ENCODE data around the gene UGT1A6. TPM values are rescaled to one million over a fixed set of nuclear protein-coding genes. Genes with fewer than 3 reads are reported as not detected.

Gene UGT1A6
- total RNA-seq, 1 donor from 2014 or later = 0.17 TPM

GRCh38 chr2:233686928-233687327, 5.8 kb upstream of the UGT1A6 start:
- peaks cover 2% of the 10 kb centered on the region for H3K36me3 Mint-ChIP-seq (ENCODE audit: low read depth)
- no peaks in the 10 kb centered on the region for H3K4me1 Mint-ChIP-seq (ENCODE audit: low read depth)
- DNase-seq (ENCODE audit: low spot score) = no peak
- no peaks in the 10 kb centered on the region for H3K27me3 Mint-ChIP-seq (ENCODE audit: low read depth)
- H3K27ac Mint-ChIP-seq (ENCODE audit: unreplicated experiment) = no peak overlapping the region
- TF ChIP-seq CTCF (IDR thresholded peaks at IDR 0.05) = no peak
- H3K4me3 Mint-ChIP-seq (ENCODE audit: unreplicated experiment) = no peak overlapping the region
- no peaks in the 10 kb centered on the region for H3K9me3 Mint-ChIP-seq (ENCODE audit: low read depth)

GRCh38 chr2:233688341-233688740, 4.3 kb upstream of the UGT1A6 start:
- H3K36me3 Mint-ChIP-seq (ENCODE audit: low read depth) = peaks cover 2% of the 10 kb centered on the region
- no peaks in the 10 kb centered on the region for H3K4me1 Mint-ChIP-seq (ENCODE audit: low read depth)
- no peaks in the 10 kb centered on the region for H3K9me3 Mint-ChIP-seq (ENCODE audit: low read depth)
- H3K27ac Mint-ChIP-seq (ENCODE audit: unreplicated experiment) = no peak overlapping the region
- no peak for DNase-seq (ENCODE audit: low spot score)
- H3K4me3 Mint-ChIP-seq (ENCODE audit: unreplicated experiment) = no peak overlapping the region
- H3K27me3 Mint-ChIP-seq (ENCODE audit: low read depth) = no peaks in the 10 kb centered on the region
- TF ChIP-seq CTCF (IDR thresholded peaks at IDR 0.05) = no peak

GRCh38 chr2:233689031-233689430, 3.7 kb upstream of the UGT1A6 start:
- no peak for TF ChIP-seq CTCF (IDR thresholded peaks at IDR 0.05)
- peaks cover 2% of the 10 kb centered on the region for H3K36me3 Mint-ChIP-seq (ENCODE audit: low read depth)

GRCh38 chr2:233689501-233689900, 3.2 kb upstream of the UGT1A6 start:
- H3K4me1 Mint-ChIP-seq (ENCODE audit: low read depth) = no peaks in the 10 kb centered on the region
- H3K27me3 Mint-ChIP-seq (ENCODE audit: low read depth) = no peaks in the 10 kb centered on the region
- no peak for TF ChIP-seq CTCF (IDR thresholded peaks at IDR 0.05)
- H3K36me3 Mint-ChIP-seq (ENCODE audit: low read depth) = peaks cover 2% of the 10 kb centered on the region
- no peak overlapping the region for H3K4me3 Mint-ChIP-seq (ENCODE audit: unreplicated experiment)
- no peak overlapping the region for H3K27ac Mint-ChIP-seq (ENCODE audit: unreplicated experiment)
- H3K9me3 Mint-ChIP-seq (ENCODE audit: low read depth) = no peaks in the 10 kb centered on the region
- DNase-seq (ENCODE audit: low spot score) = no peak

More at GRCh38 chr2:233689031-233689430, 3.7 kb upstream of the UGT1A6 start:
- DNase-seq (ENCODE audit: low spot score) = no peak
- no peaks in the 10 kb centered on the region for H3K27me3 Mint-ChIP-seq (ENCODE audit: low read depth)
- no peak overlapping the region for H3K27ac Mint-ChIP-seq (ENCODE audit: unreplicated experiment)
- no peaks in the 10 kb centered on the region for H3K9me3 Mint-ChIP-seq (ENCODE audit: low read depth)
- H3K4me1 Mint-ChIP-seq (ENCODE audit: low read depth) = no peaks in the 10 kb centered on the region
- no peak overlapping the region for H3K4me3 Mint-ChIP-seq (ENCODE audit: unreplicated experiment)

GRCh38 chr2:233690444-233690843, 2.2 kb upstream of the UGT1A6 start:
- H3K27ac Mint-ChIP-seq (ENCODE audit: unreplicated experiment) = no peak overlapping the region
- H3K9me3 Mint-ChIP-seq (ENCODE audit: low read depth) = no peaks in the 10 kb centered on the region
- no peaks in the 10 kb centered on the region for H3K4me1 Mint-ChIP-seq (ENCODE audit: low read depth)
- peaks cover 2% of the 10 kb centered on the region for H3K36me3 Mint-ChIP-seq (ENCODE audit: low read depth)
- no peak for TF ChIP-seq CTCF (IDR thresholded peaks at IDR 0.05)
- H3K27me3 Mint-ChIP-seq (ENCODE audit: low read depth) = no peaks in the 10 kb centered on the region
- H3K4me3 Mint-ChIP-seq (ENCODE audit: unreplicated experiment) = no peak overlapping the region
- DNase-seq (ENCODE audit: low spot score) = no peak
